ENCODE measurements around the gene PTPRZ1.

Gene PTPRZ1

DNA sequence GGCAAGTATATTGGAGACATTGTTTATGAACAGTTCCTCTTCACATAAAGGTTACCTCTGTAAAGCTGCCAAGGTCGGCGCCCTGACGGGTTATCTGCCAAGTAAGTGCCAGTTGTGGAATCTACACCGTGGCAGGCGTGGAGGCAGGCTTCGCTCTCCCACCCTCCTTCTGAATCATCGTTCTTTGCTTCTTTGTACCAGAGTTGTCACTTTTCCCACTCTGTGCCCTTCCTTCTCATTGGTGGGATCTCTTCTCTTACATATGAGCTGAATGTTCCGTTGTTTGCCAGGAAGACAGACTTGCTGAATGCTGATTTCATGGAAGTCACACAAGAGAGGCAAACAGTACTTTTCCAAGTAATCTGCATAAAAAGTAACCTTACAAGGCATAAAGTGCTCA lies 40.6 kb upstream of the PTPRZ1 start:
- TF ChIP-seq REST (IDR thresholded peaks at IDR 0.05; ENCODE audit: insufficient read depth in 1 of 2, low read depth in 2 of 2, low read length in 2 of 2), result no peak
- TF ChIP-seq SIN3A (IDR thresholded peaks at IDR 0.05; ENCODE audit: borderline replicate concordance, insufficient read depth, low read length), result no peak
- TF ChIP-seq TAF1 (IDR thresholded peaks at IDR 0.05; ENCODE audit: borderline replicate concordance, insufficient read depth, low read length), result no peak
- no peak for TF ChIP-seq FOXP2 (optimal IDR thresholded peaks at IDR 0.05; ENCODE audit: borderline replicate concordance, extremely low read depth, extremely low read length, insufficient read depth)
- TF ChIP-seq POLR2AphosphoS5 (IDR thresholded peaks at IDR 0.05; ENCODE audit: low read depth, low read length), result no peak

DNA sequence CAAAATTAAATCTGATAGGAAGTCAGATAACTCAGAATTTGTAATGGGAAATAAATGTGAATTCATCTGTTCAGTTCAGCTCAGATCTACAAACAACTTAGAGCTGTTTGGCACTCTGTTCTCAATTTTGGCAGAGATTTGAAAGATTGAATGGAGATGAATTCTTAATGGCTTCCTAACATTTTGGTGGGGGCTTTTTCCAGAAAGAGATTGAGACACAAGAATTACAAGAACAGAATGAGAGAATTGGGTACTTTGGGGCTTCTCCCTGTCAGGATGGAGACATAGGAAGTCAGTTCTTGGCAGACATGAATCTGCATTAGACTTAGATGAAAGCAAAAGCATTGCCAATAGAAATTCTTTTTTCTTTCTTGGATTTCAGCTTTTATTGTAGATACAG lies 39.0 kb upstream of the PTPRZ1 start:
- TF ChIP-seq POLR2AphosphoS5 (IDR thresholded peaks at IDR 0.05; ENCODE audit: low read depth, low read length) (no peak), TAF1 (IDR thresholded peaks at IDR 0.05; ENCODE audit: borderline replicate concordance, insufficient read depth, low read length) (no peak), REST (IDR thresholded peaks at IDR 0.05; ENCODE audit: insufficient read depth in 1 of 2, low read depth in 2 of 2, low read length in 2 of 2) (no peak), SIN3A (IDR thresholded peaks at IDR 0.05; ENCODE audit: borderline replicate concordance, insufficient read depth, low read length) (no peak), FOXP2 (optimal IDR thresholded peaks at IDR 0.05; ENCODE audit: borderline replicate concordance, extremely low read depth, extremely low read length, insufficient read depth) (no peak)

DNA sequence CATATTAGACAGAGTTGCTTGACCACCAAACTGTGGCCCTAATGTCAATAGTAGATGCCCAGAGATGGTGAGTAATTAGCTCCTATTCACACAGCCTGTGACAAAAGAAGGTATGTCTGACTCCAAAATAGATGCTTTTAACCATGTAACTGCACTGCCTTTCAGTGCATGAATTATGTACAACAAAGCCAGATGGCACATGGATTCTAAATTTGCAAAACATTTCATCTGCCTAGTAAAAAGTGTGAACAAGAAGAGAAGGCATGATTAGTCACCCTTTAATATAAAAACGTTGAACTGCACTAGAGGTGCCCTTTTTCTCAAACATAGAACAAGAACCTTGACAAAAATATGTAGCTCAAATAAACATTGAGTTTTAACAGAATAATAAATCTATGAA lies 35.5 kb upstream of the PTPRZ1 start:
- TF ChIP-seq FOXP2 (optimal IDR thresholded peaks at IDR 0.05; ENCODE audit: borderline replicate concordance, extremely low read depth, extremely low read length, insufficient read depth), result no peak
- no peak for TF ChIP-seq POLR2AphosphoS5 (IDR thresholded peaks at IDR 0.05; ENCODE audit: low read depth, low read length)
- TF ChIP-seq TAF1 (IDR thresholded peaks at IDR 0.05; ENCODE audit: borderline replicate concordance, insufficient read depth, low read length), result no peak
- TF ChIP-seq SIN3A (IDR thresholded peaks at IDR 0.05; ENCODE audit: borderline replicate concordance, insufficient read depth, low read length), result no peak
- TF ChIP-seq REST (IDR thresholded peaks at IDR 0.05; ENCODE audit: insufficient read depth in 1 of 2, low read depth in 2 of 2, low read length in 2 of 2), result no peak

GRCh38 chr7:121847041-121847440 lies 25.9 kb upstream of the PTPRZ1 start:
- TF ChIP-seq TAF1 (IDR thresholded peaks at IDR 0.05; ENCODE audit: borderline replicate concordance, insufficient read depth, low read length), result no peak
- TF ChIP-seq POLR2AphosphoS5 (IDR thresholded peaks at IDR 0.05; ENCODE audit: low read depth, low read length), result no peak
- TF ChIP-seq REST (IDR thresholded peaks at IDR 0.05; ENCODE audit: insufficient read depth in 1 of 2, low read depth in 2 of 2, low read length in 2 of 2), result no peak
- TF ChIP-seq SIN3A (IDR thresholded peaks at IDR 0.05; ENCODE audit: borderline replicate concordance, insufficient read depth, low read length), result no peak
- TF ChIP-seq FOXP2 (optimal IDR thresholded peaks at IDR 0.05; ENCODE audit: borderline replicate concordance, extremely low read depth, extremely low read length, insufficient read depth), result no peak

DNA sequence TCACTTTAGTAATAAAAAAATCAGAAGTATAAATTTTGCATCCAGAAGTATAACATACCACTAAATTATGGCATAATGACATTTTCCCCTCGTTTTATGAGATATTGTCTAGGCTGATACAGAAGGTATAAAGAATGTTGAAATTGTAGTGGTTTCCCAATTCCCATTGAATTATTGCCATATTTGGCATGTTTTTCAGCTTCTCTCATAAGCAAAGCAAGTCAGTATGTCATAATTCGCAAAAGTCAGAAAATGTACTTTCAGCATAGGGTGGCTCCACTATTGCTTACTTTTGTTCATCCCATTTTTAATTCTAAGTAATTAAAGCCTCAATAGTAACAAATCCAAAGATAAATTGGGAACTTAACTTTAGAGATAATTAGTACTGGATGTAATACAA lies 19.7 kb upstream of the PTPRZ1 start:
- no peak for TF ChIP-seq POLR2AphosphoS5 (IDR thresholded peaks at IDR 0.05; ENCODE audit: low read depth, low read length)
- TF ChIP-seq TAF1 (IDR thresholded peaks at IDR 0.05; ENCODE audit: borderline replicate concordance, insufficient read depth, low read length), result no peak
- TF ChIP-seq REST (IDR thresholded peaks at IDR 0.05; ENCODE audit: insufficient read depth in 1 of 2, low read depth in 2 of 2, low read length in 2 of 2), result no peak
- TF ChIP-seq FOXP2 (optimal IDR thresholded peaks at IDR 0.05; ENCODE audit: borderline replicate concordance, extremely low read depth, extremely low read length, insufficient read depth), result no peak
- TF ChIP-seq SIN3A (IDR thresholded peaks at IDR 0.05; ENCODE audit: borderline replicate concordance, insufficient read depth, low read length), result no peak
